HG02970 (cell line): ENCODE measurements around the gene ZNF496.
"Not testable (repeated sequence)": the region's sequence is repeated elsewhere in the genome, so short reads cannot be mapped to it uniquely, and the experiment has no call there.

Experiments used
- ATAC-seq: cut with Tn5 transposase; IDR thresholded peaks from one replicate; pipeline ENCODE4 v1.9.1; 2021; ENCODE audit warnings: mild to moderate bottlenecking, moderate library complexity, moderate number of reproducible peaks; ENCODE audit not compliant: unreplicated experiment, low FRiP score

The ZNF496 gene

GRCh38 chr1:247360116-247360898 is 28.6 kb upstream of the ZNF496 start:
- ATAC-seq, result no peak

GRCh38 chr1:247359559-247359958 is 27.9 kb upstream of the ZNF496 start:
- ATAC-seq, result no peak

- ATAC-seq, result no peak
Observed at GRCh38 chr1:247358920-247359319, 27.3 kb upstream of the ZNF496 start.

- ATAC-seq, result peak; percentile 81
Observed at GRCh38 chr1:247357781-247358211, 26.1 kb upstream of the ZNF496 start.

GRCh38 chr1:247357052-247357780 is 25.5 kb upstream of the ZNF496 start:
- no peak for ATAC-seq

GRCh38 chr1:247355160-247355559 is 23.5 kb upstream of the ZNF496 start:
- not testable (repeated sequence) for ATAC-seq

GRCh38 chr1:247352175-247352574 is 20.5 kb upstream of the ZNF496 start:
- no peak for ATAC-seq

GRCh38 chr1:247350587-247350986 is 18.9 kb upstream of the ZNF496 start:
- no peak for ATAC-seq

GRCh38 chr1:247347477-247348222 is 16.0 kb upstream of the ZNF496 start:
- ATAC-seq, result no peak

GRCh38 chr1:247345881-247346280 is 14.2 kb upstream of the ZNF496 start:
- no peak for ATAC-seq

GRCh38 chr1:247343801-247344200 is 12.1 kb upstream of the ZNF496 start:
- no peak for ATAC-seq

- no peak for ATAC-seq
Observed at GRCh38 chr1:247338723-247339275, 7.1 kb upstream of the ZNF496 start.

- ATAC-seq, result no peak
Observed at GRCh38 chr1:247337961-247338360, 6.3 kb upstream of the ZNF496 start.

GRCh38 chr1:247337250-247337746 is 5.6 kb upstream of the ZNF496 start:
- no peak for ATAC-seq

- no peak for ATAC-seq
Observed at GRCh38 chr1:247336390-247336789, 4.7 kb upstream of the ZNF496 start.

- no peak for ATAC-seq
Observed at GRCh38 chr1:247335882-247336281, 4.2 kb upstream of the ZNF496 start.

GRCh38 chr1:247334378-247335133 is 2.9 kb upstream of the ZNF496 start:
- ATAC-seq, result no peak

- ATAC-seq, result no peak
Observed at GRCh38 chr1:247332623-247333361, 1.1 kb upstream of the ZNF496 start.

- peak; percentile 22 for ATAC-seq
Observed at GRCh38 chr1:247332215-247332622, 552 bp upstream of the ZNF496 start.
